ENCODE measurements around the gene BMAL1. TPM values are rescaled to one million over a fixed set of nuclear protein-coding genes. Genes with fewer than 3 reads are reported as not detected.

Gene BMAL1
- total and polyA plus RNA-seq, 11 donors = 5.7 to 18.2 (median 11.7) TPM

DNA sequence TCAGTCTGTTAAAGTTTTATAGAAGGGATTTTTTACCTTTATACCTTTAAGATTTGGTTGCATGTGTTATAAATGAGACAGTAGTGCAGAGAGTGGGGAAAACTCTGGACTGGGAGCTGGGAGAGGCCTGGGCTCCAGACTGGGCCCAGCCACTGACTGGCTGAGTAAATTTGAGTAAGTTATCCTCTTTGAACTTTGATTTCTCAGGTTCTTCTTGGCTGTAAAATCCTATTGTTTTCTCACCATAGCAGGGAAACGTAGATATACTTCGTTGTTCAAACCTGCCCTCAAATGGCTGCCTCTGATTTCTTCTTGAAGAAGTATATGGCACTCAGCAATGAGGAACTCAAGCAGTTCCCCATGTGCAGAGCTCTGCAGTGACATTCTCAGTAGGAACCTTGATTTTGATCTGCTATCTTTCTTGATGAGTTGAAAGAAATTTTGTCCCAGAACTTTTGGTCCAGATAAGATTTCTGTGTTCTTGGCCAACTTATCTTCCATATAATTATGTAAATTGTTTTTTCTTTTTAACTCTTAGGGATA is 8.8 kb downstream of the BMAL1 start:
- H3K4me3 ChIP-seq = no peak overlapping the region
- no peaks in the 10 kb centered on the region for H3K36me3 ChIP-seq
- ATAC-seq (no peak), DNase-seq (no peak)
- peak overlapping the region in 1 of 12 donors; percentile 19 for H3K27ac ChIP-seq
- peaks cover 0 to 30% (median 4%) of the 10 kb centered on the region in 12 donors for H3K4me1 ChIP-seq
- 36 to 61% (median 41%) methylated on average over 2 of the region's 2 CpGs for WGBS, 4 donors
- no peaks in the 10 kb centered on the region for H3K9me3 ChIP-seq
- intact Hi-C loops (cut with DNase I) = no loop called here
- TF ChIP-seq CTCF (IDR thresholded peaks at IDR 0.05) (no peak), POLR2A (IDR thresholded peaks at IDR 0.05) (no peak)
- no peaks in the 10 kb centered on the region for H3K27me3 ChIP-seq

DNA sequence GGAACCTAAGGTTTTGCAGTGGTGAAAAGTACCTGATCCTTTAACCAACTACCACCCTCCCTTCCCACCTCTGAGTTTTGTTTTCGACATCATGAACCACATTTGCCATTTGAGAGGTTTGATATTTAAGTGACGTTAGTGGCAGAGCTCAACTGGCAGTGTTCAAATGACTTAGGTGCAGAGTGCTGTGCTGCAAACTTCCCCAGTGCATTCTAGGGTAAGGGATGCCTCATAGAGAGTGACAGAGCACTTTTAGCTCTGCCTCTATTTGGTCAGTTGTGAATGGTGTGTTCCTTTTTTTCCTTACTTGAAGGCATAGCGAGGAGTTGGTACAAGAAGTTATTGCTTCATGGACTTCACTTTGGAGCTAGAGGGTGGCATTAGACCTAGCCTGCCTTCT is 9.4 kb downstream of the BMAL1 start:
- peak overlapping the region in 1 of 12 donors; percentile 19 for H3K27ac ChIP-seq
- peaks cover 0 to 29% (median 4%) of the 10 kb centered on the region in 12 donors for H3K4me1 ChIP-seq
- H3K9me3 ChIP-seq = no peaks in the 10 kb centered on the region
- intact Hi-C loops (cut with DNase I) = no loop called here
- H3K36me3 ChIP-seq = no peaks in the 10 kb centered on the region
- no peaks in the 10 kb centered on the region for H3K27me3 ChIP-seq
- no peak for TF ChIP-seq CTCF (IDR thresholded peaks at IDR 0.05)
- no peak for TF ChIP-seq POLR2A (IDR thresholded peaks at IDR 0.05)
- ATAC-seq (peak in 2 of 4 donors; percentile 26 to 72), DNase-seq (no peak)
- WGBS, 4 donors = 80 to 85% (median 82%) methylated on average over 3 of the region's 3 CpGs
- H3K4me3 ChIP-seq = no peak overlapping the region

DNA sequence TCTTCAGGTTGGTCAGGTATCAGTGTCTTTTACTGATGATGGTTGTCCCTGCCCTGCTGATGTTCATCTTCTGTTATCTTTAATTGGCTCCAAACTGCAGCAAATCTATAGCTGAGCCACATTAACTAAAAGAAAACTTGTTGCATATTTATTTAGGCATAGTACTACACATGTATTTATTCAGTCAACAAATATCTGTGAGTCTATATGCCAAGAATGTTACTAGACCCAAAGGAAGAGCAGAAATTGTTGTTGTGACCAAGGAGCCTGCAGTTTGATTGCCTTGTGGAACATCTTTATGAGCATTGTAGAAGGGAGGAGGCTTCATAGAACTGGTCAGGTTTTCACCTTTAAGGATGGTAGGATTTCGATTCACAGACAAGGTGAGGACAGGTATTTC is 10.1 kb downstream of the BMAL1 start:
- Histone ChIP-seq H3K27ac (no peak overlapping the region), H3K4me1 (peaks cover 0 to 29% (median 4%) of the 10 kb centered on the region in 12 donors), H3K4me3 (no peak overlapping the region), H3K9me3 (no peaks in the 10 kb centered on the region), H3K36me3 (no peaks in the 10 kb centered on the region), H3K27me3 (no peaks in the 10 kb centered on the region)
- DNase-seq (no peak), ATAC-seq (no peak)
- 76 to 82% (median 81%) methylated on average over 1 of the region's 1 CpG for WGBS, 4 donors
- intact Hi-C loops (cut with DNase I) = no loop called here
- TF ChIP-seq CTCF (IDR thresholded peaks at IDR 0.05) (no peak), POLR2A (IDR thresholded peaks at IDR 0.05) (no peak)

GRCh38 chr11:13288375-13289029 is 10.9 kb downstream of the BMAL1 start:
- Histone ChIP-seq H3K9me3 (no peaks in the 10 kb centered on the region), H3K36me3 (no peaks in the 10 kb centered on the region), H3K27ac (no peak overlapping the region), H3K4me3 (no peak overlapping the region), H3K4me1 (peaks cover 0 to 29% (median 2%) of the 10 kb centered on the region in 12 donors), H3K27me3 (no peaks in the 10 kb centered on the region)
- ATAC-seq (no peak), DNase-seq (no peak)
- TF ChIP-seq POLR2A (IDR thresholded peaks at IDR 0.05) (no peak), CTCF (IDR thresholded peaks at IDR 0.05) (no peak)
- 85 to 92% (median 90%) methylated on average over 3 of the region's 3 CpGs for WGBS, 4 donors
- intact Hi-C loops (cut with DNase I) = no loop called here
